D721Med (cell line): Measurements from ENCODE around the gene AFAP1.

Experiments used
- DNase-seq: peaks from one replicate; pipeline ENCODE4 v3.0.0; 2011; ENCODE audit warnings: low spot score; ENCODE audit not compliant: insufficient read length
- FAIRE-seq: peaks from 2 replicates; lab custom pipeline; 2011; peaks lifted over from hg19 to GRCh38; lab: Jason Lieb, UNC
- TF ChIP-seq, protein P1 (sequence below): IDR thresholded peaks from 2 replicates; pipeline ENCODE4 v1.5.1; 2012; ENCODE audit warnings: mild to moderate bottlenecking, control low read depth; ENCODE audit not compliant: insufficient read depth; ENCODE audit errors: missing control alignments

AFAP1 gene

DNA sequence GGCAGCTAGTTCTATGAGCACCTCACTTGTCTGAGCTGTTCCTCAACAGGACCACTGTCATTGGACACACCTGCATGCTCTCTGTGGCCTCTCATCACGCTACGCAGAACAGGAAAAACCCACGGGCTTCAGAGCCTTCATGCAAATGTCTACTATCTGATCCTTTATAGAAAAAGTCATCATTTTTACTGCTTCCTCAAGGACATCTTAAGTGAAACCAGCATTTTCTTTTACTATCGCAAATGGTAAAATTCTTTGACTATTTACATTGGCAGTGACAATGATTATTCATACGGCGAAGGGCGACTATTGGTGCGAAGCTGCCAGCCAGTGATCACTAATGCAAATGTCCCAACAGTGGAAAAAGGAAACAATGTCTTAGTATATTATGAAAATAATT, 147.0 kb downstream of the AFAP1 start:
- FAIRE-seq (no peak), DNase-seq (no peak)
- TF ChIP-seq, protein P1, sequence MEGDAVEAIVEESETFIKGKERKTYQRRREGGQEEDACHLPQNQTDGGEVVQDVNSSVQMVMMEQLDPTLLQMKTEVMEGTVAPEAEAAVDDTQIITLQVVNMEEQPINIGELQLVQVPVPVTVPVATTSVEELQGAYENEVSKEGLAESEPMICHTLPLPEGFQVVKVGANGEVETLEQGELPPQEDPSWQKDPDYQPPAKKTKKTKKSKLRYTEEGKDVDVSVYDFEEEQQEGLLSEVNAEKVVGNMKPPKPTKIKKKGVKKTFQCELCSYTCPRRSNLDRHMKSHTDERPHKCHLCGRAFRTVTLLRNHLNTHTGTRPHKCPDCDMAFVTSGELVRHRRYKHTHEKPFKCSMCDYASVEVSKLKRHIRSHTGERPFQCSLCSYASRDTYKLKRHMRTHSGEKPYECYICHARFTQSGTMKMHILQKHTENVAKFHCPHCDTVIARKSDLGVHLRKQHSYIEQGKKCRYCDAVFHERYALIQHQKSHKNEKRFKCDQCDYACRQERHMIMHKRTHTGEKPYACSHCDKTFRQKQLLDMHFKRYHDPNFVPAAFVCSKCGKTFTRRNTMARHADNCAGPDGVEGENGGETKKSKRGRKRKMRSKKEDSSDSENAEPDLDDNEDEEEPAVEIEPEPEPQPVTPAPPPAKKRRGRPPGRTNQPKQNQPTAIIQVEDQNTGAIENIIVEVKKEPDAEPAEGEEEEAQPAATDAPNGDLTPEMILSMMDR, result no peak

DNA sequence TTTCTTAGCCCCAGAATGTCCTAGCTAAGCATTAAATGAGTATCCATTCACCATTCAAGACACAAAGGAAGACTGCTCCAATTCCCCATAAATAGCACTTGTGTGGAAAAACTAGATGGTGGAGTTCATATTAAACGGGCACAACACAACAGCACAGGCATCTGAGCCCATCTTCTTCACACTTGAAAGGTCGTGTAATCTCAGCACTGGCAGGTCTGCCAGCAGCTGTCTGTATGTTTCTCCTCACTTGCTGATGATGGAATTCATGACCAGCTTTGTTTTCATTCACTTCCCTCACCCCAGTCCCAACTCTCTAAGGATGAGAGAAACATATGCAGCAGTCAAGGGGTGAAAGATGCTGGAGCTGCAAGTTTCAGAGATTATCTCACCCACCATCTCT, 148.7 kb downstream of the AFAP1 start:
- no peak for DNase-seq
- TF ChIP-seq, protein P1, result no peak
- FAIRE-seq, result no peak

DNA sequence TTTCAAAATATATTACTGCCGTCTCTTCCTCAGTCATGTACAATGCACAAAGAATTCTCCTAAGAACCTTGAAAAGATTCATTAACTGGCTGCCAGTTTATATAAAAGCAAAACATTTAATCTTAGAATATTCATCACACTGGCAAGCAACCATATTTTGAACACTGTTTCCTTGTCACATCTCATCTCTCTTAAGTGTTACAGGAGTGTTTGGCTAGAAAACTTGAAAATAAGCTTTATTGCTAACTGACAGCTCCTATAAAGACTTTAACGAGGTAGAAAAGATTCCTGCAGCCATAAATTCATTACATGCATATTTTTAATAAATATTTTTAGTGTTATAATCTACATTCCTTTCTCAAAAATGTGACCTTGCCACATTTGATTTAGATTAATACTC, 149.6 kb downstream of the AFAP1 start:
- TF ChIP-seq, protein P1, result no peak
- no peak for FAIRE-seq

DNA sequence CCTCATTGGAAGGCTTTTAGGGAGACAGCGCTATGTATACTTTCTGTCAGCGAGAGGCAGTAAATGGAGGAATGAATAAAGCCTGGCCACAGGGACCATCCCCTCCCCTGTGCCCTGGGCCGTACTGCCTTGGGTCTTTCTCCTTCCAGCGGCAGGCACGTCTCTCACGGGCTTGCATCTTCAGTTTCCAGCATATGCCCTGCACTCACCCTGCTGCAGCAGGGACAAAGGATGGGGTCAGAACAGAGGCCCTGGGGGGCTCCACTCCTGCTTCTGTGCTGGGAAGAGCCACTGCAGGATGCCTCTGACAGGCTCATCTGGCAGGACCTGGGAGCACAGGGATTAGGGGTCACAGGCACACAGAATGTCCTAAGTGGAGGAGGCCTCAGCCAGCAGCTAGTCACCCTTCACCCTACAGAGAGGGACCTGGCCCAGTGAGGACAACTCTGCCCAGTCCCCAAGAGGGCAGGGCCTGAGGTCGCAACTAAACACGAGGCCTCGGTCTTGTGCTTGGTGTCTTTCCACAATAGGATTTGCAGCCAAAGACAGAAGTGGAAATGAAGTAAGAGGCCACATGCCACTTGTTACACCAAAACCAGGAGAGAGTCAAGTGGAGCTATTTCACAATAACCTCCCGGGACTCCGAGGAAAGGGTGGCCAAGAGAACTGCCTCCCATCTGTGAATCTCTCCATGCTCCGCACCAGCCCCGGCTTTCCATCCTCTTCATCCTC, 150.8 kb downstream of the AFAP1 start:
- FAIRE-seq, result no peak
- DNase-seq, result no peak
- TF ChIP-seq, protein P1, result no peak

More for the DNA sequence above, 149.6 kb downstream of the AFAP1 start:
- no peak for DNase-seq

DNA sequence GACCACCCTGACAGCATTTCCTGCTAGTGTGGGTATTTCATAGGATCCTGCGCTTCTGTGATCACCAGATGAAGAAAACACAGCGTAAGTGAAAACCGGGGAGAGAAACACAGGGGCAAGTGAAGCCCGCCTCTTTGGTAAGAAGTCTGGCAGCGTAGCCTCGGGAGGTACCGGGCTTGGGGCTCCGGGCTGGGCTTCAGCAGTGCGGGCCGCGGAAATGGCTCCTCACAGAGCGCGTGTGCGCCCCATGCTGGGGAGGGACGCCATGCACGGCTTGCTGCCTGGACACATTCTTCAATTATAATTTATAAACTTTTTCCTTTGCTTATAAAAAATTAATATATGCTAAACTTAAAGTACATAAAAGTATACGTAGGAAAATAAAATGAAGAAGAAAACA, 151.5 kb downstream of the AFAP1 start:
- TF ChIP-seq, protein P1, result no peak
- FAIRE-seq, result no peak
- DNase-seq, result no peak

DNA sequence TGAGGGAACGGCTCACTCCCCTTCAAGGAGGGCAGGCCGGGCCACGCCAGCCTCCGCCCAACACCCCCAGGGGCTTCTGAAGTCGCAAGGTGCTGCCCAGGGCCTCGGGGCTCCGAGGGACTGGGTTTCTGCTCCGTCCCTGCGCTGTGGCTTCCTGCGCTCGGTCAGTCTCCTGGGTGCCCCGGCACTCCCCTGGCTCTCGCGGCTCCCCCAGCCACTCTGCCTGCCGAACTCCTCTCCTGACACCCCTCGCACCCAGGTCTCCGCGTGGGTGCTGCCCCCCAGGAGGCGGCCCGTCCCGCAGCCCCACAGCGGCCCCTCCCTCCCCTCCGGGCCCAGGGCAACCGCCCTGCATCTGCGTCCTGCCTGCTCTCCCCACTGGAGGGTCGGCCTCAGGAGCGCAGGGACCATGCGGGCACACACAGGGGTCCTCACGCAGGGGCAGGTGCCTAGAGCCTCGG, 151.9 kb downstream of the AFAP1 start:
- FAIRE-seq (no peak), DNase-seq (no peak)
- TF ChIP-seq, protein P1, result no peak

DNA sequence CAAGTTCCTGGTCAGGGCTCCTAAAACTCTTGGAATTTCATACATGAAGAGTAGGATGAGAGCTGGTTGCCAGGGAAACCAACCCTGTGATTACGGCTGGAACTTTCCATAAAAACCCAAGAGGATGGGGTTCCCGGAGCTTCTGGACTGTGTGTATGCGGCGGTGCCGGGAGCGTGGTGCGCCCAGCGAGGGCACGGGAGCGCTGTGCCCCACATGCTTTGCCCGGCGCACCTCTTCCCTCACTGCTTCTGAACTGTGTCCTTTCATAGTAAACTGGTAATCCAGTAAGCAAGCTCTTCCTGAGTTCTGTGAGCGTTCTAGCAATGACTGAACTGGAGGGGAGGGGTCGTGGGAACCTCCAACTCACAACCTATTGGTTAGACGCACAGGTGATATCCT, 152.6 kb downstream of the AFAP1 start:
- TF ChIP-seq, protein P1, result no peak
- FAIRE-seq, result no peak

More for the DNA sequence above, 152.6 kb downstream of the AFAP1 start:
- no peak for DNase-seq
